Measurements from ENCODE around the gene CASZ1.

DNA sequence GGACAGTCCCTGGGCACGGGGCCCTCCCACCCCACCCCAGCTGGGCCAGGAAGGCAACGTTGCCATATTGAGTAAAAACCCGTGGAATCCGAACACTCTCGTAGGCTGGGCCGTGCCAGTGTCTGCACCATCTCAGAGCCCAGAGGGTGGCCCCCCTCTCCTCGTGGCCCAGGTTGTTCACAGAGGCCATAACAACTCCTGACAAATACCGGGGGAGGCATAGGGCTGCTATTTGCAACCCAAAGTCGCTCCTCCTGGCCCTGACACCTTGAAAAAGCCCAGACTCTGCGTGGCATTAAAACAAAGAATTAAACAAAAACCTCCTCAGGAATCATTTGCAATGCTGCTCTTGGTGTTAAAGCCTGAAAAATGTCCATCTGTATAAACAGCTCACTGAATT lies 141.4 kb downstream of the CASZ1 start:
- no peak for TF ChIP-seq GATA2 (IDR thresholded peaks at IDR 0.05; ENCODE audit: insufficient read depth, insufficient read length, low read depth, low read length)
- TF ChIP-seq, protein P1, sequence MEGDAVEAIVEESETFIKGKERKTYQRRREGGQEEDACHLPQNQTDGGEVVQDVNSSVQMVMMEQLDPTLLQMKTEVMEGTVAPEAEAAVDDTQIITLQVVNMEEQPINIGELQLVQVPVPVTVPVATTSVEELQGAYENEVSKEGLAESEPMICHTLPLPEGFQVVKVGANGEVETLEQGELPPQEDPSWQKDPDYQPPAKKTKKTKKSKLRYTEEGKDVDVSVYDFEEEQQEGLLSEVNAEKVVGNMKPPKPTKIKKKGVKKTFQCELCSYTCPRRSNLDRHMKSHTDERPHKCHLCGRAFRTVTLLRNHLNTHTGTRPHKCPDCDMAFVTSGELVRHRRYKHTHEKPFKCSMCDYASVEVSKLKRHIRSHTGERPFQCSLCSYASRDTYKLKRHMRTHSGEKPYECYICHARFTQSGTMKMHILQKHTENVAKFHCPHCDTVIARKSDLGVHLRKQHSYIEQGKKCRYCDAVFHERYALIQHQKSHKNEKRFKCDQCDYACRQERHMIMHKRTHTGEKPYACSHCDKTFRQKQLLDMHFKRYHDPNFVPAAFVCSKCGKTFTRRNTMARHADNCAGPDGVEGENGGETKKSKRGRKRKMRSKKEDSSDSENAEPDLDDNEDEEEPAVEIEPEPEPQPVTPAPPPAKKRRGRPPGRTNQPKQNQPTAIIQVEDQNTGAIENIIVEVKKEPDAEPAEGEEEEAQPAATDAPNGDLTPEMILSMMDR (IDR thresholded peaks at IDR 0.05; ENCODE audit: extremely low read depth in 1 of 2, insufficient read depth in 1 of 2, low read depth in 1 of 2, low read length in 2 of 2): no peak
